AG04449 (cell line): ENCODE results near the gene RTP4.

Source experiments
- CTCF ChIA-PET: fragments of 350-600 bp; formaldehyde crosslinking; extraction: SDS; loops from one replicate; lab custom pipeline; 2021; ENCODE audit warnings: antibody characterized with exemption; lab: Yijun Ruan, JAX
- POLR2A ChIA-PET: fragments of 400-600, 350-600 bp; formaldehyde crosslinking; extraction: SDS; loops from one replicate; lab custom pipeline; 2020; ENCODE audit warnings: antibody characterized with exemption, inconsistent platforms; lab: Yijun Ruan, JAX
- DNase-seq: peaks from one replicate; pipeline ENCODE4 v3.0.0-alpha.2; 2010; ENCODE audit warnings: low read depth, low spot score
- H3K4me3 ChIP-seq: 2 replicates; pipeline ENCODE4 v1.5.1; 2011; ENCODE audit warnings: low read depth, mild to moderate bottlenecking, control low read depth, low read length
- CTCF ChIP-seq: IDR thresholded peaks from one replicate; pipeline ENCODE4 v1.5.1; 2011; ENCODE audit warnings: mild to moderate bottlenecking, moderate library complexity, low read length, control low read depth, inconsistent platforms; ENCODE audit not compliant: insufficient read depth; ENCODE audit errors: missing control alignments

RTP4 gene

GRCh38 chr3:187323091-187323490, 45.1 kb upstream of the RTP4 start:
- POLR2A ChIA-PET, result no interaction called here
- H3K4me3 ChIP-seq, result no peak overlapping the region
- no peak for TF ChIP-seq CTCF
- DNase-seq, result no peak
- CTCF ChIA-PET, result interaction anchor here (0.6 to 19.9 kb wide), 6 partner anchors 9 to 356 kb away, joined by 3 to 1530 read pairs (median 66); partner anchors contain the start of genes RPL39L and SST

- DNase-seq, result no peak
- POLR2A ChIA-PET, result no interaction called here
- CTCF ChIA-PET, result interaction anchor here (0.8 to 19.9 kb wide), 4 partner anchors 9 to 353 kb away, joined by 3 to 1530 read pairs (median 224); partner anchors contain the start of gene SST
- no peak overlapping the region for H3K4me3 ChIP-seq
- no peak for TF ChIP-seq CTCF
Measured at GRCh38 chr3:187325632-187326031, 42.6 kb upstream of the RTP4 start.

- no peak overlapping the region for H3K4me3 ChIP-seq
- ChIA-PET CTCF (interaction anchor here (1.2 to 19.9 kb wide), 3 partner anchors 7 to 351 kb away, joined by 3 to 1530 read pairs (median 124); partner anchors contain the start of gene SST), POLR2A (no interaction called here)
- TF ChIP-seq CTCF, result no peak
- no peak for DNase-seq
Measured at GRCh38 chr3:187327845-187328244, 40.3 kb upstream of the RTP4 start.

GRCh38 chr3:187328691-187329090, 39.5 kb upstream of the RTP4 start:
- CTCF ChIA-PET, result interaction anchor here (10.8 to 19.9 kb wide), 2 partner anchors 8 to 350 kb away, joined by 124 to 1530 read pairs; partner anchors contain the start of gene SST

GRCh38 chr3:187334904-187335303, 33.3 kb upstream of the RTP4 start:
- TF ChIP-seq CTCF, result no peak
- DNase-seq, result no peak
- ChIA-PET CTCF (interaction anchor here (1.1 to 19.9 kb wide), 3 partner anchors 9 to 344 kb away, joined by 3 to 1530 read pairs (median 124); partner anchors contain the start of gene SST), POLR2A (no interaction called here)
- H3K4me3 ChIP-seq, result no peak overlapping the region

More at GRCh38 chr3:187328691-187329090, 39.5 kb upstream of the RTP4 start:
- TF ChIP-seq CTCF, result no peak
- no peak overlapping the region for H3K4me3 ChIP-seq
- DNase-seq, result no peak
- POLR2A ChIA-PET, result no interaction called here

GRCh38 chr3:187336322-187336721, 31.9 kb upstream of the RTP4 start:
- ChIA-PET POLR2A (no interaction called here), CTCF (interaction anchor here (1.2 to 10.8 kb wide), 2 partner anchors 16 to 343 kb away, joined by 7 to 124 read pairs; no protein-coding TSS in a partner anchor)
- no peak for DNase-seq
- H3K4me3 ChIP-seq, result no peak overlapping the region
- TF ChIP-seq CTCF, result no peak
